GM12801 (cell line): ENCODE data around the gene TEC.

Experiments
- CTCF ChIP-seq: IDR thresholded peaks from one replicate; pipeline ENCODE4 v1.5.1; 2011; ENCODE audit warnings: control low read depth; ENCODE audit not compliant: insufficient read length; ENCODE audit errors: extremely low read depth

The TEC gene

GRCh38 chr4:48250980-48251379 is 18.7 kb downstream of the TEC start:
- TF ChIP-seq CTCF: no peak

GRCh38 chr4:48250343-48250742 is 19.3 kb downstream of the TEC start:
- TF ChIP-seq CTCF: no peak

GRCh38 chr4:48249378-48249777 is 20.3 kb downstream of the TEC start:
- no peak for TF ChIP-seq CTCF

GRCh38 chr4:48248559-48248953 is 21.1 kb downstream of the TEC start:
- TF ChIP-seq CTCF: no peak

GRCh38 chr4:48247878-48248558 is 21.6 kb downstream of the TEC start:
- TF ChIP-seq CTCF: no peak

GRCh38 chr4:48247142-48247877 is 22.3 kb downstream of the TEC start:
- TF ChIP-seq CTCF: no peak

GRCh38 chr4:48244665-48245064 is 25.0 kb downstream of the TEC start:
- no peak for TF ChIP-seq CTCF
